NCI-H510A treated with DMSO at 0.1 percent for 48 hours (cell line): Measurements from ENCODE around the gene USP10.

Experiments
- DNase-seq: peaks from one replicate; lab custom pipeline; 2025; lab: John Stamatoyannopoulos, UW

The USP10 gene

DNA sequence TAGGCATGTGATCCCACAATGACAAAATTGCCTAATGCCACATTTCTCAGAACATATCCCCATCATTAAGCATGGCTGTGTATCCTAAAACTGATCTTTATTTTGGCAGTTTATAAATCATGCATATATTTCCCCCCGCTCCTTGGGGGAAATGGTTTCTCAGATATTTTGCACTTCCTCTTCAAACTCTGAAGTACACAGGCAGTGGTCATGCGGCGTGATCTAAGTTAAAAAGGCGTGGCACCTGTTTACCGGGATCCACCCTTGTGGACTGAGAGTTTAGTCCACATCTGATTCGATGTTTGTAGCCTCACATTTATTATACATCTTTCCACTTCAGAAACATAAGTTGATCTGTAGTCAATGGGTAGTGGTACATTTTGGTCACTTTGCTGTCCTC is 51.4 kb downstream of the USP10 start:
- no peak for DNase-seq

DNA sequence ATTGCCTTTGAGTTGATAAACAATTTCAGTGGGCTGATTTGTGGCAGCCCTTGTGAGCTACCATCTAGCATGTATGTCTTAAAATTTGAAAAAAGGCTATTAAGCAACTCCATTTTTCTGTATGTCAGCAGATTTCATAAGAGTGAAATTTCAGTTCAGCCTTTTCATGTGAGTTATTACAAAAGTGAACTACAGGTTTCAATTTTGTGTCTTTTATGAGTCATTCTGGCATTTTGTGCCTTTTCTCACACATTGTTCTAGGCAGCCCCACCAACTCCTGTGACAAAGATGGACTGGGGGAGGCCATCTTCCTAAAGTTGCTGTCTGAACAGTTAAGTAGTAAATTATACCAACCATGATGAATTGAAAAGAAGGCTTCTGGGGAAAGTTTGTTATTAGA is 52.1 kb downstream of the USP10 start:
- no peak for DNase-seq

DNA sequence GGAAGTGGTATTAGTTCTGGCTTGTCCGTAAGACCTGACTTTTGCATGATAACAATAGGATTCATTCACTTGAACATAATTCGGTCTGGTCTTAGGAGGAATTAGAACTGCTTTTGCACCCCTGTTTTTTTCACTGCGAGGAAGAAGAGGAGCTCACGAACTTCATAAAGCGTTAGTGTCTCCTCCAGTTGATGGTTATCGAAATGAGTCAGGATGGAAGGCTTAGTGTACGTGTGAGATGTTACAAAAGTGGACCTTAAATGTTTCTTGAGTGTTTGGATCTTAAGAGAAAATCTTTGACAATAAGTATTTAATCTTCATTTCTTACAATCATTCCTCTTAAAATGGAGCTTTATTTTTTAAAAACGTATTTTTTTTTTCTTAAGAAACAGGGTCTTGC is 52.8 kb downstream of the USP10 start:
- DNase-seq = no peak

DNA sequence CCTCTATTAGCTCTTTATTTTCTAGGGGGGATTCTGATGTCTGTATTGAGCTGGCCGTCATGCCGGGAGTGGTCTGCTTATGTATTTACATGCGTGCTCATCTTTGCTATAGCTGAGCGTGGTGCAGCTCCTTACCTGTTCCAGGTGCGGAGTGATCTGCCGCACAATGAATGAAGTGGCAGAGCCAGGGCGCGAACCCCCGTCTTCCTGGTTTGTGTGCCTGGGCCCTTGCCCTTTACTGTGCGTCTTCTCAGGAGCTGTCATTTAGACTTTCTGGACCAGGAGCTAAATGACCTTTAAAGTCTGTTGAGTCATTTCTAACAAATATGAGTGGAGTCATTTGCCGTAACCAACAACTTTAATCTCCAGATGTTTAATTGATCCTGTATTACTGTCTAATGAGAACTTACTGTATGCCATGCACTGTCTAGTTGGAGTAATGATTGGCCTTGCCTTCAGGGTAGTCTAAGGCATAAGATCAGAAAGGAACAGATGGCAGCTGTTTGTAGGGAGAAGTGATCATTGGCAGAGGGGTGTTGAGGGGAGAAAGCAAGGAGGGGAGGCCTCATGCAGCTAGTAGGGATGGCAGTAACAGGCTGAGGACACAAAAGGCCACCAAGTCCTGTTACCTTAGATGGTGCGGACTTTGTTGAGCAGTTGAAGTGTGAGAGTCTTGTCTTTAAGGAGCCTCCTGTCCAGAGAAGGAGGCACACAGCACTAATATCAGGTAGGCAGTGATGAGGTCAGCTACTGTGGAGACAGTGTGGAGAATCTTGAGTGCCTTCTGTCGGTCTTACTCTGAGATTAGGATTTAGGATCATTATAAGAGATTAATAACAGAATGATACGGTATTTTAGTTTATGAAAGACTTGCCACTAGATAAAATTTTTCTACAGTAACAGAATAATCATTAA is 53.9 kb downstream of the USP10 start:
- no peak for DNase-seq

DNA sequence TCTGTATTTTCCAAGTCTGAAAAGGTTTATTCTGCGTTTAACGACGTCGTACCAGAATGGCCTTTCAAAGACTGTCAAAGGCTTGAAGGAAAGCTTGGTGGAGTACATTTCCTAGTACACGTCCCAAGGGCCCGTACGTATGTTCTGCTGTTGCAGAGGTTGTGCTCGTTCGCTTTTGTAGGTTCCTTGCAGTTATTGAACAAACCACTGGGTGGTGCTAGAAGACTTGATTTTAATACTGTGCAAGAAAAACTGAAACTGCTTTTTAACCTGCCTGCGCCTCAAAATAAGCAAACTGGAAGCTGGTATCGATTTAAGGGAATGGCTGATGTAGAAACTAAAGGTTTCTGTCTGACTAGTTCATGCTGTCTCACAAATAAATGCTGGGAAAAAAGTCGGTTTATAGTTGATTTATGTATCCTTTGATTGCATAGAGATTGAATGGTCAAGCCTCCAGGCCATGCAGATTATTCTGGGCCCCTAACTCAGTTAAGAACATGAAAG is 54.6 kb downstream of the USP10 start:
- peak; percentile 95 for DNase-seq

DNA sequence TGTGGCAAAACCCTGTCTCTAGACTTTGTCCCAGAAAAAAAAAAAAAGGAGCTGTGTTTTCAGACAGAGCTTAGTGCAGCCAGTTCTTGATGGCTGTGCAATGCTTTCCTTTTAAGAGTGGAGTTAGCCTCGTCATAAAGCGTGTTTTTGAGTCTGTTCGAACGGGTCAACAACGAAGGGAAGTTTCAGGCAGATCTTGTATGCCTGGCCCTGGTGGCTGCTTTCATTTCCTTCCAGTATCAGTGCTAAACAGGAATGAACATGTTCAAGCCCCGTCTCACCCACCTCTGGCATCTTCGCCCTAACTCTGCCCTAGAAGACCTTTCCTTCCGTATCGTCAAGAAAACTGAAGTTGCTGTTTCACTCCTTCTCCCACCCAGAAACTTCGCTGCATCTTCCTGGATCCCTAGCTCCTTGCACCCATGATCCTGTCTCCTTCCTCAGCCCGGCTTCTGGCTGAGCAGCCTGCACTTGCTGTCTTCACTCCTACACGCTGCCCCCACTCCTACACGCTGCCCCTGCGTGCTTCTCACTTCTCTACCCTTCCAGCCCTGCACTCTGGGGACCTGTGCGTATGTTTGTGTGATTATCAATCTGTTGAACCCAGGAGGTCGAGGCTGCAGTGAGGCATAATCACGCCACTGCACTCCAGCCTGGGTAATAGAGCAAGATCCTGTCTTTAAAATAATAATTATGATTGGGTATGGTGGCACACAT is 55.3 kb downstream of the USP10 start:
- no peak for DNase-seq

DNA sequence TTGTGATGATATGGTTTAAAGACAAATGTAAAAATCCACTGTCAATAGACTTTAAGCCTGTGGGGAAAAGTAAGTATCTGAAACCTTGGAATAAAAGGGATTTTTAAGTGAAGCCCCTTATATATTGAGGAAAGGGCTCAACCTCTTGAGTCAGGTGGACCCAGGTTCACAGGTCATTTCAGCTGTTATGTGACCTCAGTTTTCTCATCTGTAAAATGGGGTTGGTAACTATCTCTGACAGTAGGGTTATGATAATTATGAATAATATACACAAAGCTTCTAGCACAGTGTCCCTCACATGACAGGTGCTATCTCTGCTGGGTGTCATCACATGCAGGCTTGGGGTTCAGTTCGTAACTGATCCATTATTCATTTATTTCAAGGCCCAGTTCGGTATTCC is 57.0 kb downstream of the USP10 start:
- DNase-seq = no peak

DNA sequence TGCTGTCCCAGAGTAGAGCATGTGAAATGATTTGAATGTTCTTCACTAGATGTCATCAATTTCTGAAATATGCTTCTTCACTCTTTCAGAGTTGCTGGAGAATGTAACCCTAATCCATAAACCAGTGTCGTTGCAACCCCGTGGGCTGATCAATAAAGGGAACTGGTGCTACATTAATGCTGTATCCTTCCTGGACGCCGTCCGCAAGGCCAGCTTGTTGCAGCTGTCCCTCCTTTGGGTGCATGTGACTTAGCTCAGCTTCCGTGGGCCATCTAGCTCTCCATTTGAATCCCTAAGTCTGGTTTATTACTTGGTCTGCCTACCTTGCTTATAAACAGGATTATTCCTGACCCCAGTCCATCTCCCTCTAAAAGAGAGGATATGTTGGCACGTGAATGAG is 58.8 kb downstream of the USP10 start:
- no peak for DNase-seq

DNA sequence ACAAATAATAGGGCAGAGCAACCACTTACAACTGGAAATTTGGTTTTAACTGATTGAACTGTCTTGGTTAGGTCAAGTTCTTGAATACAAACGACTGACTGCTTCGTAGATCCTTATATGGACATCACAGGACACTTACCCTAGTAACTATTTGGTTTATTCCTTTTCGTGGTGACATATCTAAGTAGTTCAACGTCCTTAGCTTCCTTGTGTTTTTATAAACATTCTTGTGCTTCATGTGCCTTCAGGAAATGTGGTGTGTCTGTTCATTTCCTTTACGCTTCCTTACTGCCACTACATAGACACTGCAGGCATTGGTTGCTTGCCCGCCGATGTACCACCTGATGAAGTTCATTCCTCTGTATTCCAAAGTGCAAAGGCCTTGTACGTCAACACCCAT is 59.3 kb downstream of the USP10 start:
- no peak for DNase-seq

DNA sequence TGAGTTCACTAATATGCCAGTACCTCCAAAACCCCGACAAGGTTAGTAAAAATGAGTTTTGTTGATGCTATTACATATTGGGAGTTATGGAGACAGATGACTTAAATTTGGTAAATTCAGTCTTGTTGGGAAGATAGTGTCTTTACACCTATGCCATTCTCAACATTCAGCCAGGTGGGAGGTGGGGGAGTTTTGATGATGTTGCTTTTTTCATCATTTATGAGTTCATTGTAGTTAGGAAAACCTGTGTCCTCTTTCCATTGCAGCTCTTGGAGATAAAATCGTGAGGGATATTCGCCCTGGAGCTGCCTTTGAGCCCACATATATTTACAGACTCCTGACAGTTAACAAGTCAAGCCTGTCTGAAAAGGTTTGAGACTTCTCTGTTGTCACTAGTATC is 60.1 kb downstream of the USP10 start:
- DNase-seq = no peak

DNA sequence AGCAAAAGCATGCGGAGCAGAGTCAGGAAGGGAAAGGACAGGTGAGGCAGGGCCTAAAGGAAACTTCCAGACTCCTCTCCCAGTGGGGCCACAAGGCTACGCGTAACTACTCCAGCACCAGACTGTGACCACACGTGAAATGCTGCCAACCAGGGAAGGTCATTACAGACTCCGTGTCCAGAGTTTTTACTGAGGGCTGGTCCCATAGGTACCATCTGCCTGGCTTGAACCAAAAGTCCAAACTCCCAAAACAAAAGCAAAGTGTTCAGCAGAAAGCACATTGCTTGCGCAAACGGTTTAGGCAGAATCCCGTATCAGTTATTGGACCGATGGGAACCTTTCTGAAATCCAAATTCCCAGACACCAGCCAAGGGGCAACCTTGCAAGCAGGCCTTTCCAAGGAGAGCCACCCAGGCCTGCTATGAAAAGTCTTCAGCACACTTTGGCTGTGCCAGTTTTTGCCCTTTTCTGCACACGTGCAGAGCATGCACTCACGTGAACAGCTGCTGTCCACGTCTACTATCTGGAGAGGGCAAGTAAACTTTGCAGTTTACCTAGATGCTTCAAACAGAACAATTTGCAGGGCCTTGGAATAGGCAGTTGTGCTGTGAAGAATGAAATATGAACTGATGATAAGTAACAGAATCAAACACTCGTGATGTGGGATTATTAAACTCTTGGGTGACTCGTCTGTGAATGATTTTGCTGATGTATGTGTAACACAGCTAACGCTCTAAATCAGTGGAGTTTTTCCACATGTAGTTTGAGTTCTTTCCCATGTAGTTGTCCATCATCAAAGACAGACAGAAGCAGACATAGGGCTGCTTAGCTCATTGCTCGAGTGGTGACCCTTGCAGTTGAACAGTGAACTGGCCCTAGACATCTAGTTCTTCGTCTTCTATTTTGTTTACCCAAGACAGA is 61.9 kb downstream of the USP10 start:
- DNase-seq = no peak

DNA sequence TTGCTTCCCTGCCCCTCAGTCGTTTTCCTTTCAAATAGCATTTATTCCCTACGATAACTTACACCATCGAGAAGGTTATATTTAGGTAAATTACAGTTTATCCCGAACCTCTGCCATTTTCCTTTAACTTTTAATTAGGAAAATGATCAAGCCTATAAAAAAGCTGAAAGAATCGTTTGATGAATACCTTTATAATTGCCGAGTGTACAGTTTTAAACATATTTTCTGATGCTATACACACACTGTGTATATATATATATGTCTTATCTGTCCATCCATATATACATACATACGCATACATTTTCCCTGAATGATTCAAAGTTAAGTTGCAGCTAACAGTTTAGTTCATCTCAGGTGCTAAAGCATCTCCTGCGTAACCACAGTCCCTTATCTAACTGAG is 63.4 kb downstream of the USP10 start:
- DNase-seq = no peak

DNA sequence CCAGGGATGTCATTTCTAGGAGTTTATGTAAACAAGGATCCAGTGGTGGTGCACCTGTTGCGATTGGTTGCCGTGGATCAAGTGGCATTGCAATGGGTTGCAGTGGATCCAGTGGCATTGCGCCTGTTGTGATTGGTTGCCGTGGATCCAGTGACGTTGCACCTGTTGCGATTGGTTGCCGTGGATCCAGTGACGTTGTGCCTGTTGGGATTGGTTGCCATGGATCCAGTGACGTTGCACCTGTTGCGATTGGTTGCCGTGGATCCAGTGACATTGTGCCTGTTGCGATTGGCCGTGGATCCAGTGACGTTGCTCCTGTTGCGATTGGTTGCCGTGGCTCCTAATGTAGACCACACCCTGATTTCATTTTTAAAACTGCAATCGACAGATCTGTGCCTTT is 63.8 kb downstream of the USP10 start:
- no peak for DNase-seq

DNA sequence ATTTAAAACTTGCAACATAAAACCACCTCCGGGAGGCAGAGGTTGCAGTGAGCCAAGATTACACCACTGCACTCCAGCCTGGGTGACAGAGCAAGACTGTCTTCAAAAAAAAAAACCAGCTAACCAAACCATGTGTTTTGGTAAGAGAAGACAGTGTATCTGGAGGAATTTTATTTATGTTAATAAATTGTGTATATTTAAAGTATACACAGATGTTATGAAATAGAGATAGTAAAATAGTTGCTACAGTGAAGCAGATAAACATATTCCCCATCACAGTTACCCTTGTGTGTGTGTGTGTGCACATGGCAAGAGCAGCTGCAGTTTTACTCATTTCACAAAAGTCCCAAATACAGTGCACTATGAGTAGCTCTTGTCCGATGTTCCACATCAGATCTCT is 65.2 kb downstream of the USP10 start:
- no peak for DNase-seq

DNA sequence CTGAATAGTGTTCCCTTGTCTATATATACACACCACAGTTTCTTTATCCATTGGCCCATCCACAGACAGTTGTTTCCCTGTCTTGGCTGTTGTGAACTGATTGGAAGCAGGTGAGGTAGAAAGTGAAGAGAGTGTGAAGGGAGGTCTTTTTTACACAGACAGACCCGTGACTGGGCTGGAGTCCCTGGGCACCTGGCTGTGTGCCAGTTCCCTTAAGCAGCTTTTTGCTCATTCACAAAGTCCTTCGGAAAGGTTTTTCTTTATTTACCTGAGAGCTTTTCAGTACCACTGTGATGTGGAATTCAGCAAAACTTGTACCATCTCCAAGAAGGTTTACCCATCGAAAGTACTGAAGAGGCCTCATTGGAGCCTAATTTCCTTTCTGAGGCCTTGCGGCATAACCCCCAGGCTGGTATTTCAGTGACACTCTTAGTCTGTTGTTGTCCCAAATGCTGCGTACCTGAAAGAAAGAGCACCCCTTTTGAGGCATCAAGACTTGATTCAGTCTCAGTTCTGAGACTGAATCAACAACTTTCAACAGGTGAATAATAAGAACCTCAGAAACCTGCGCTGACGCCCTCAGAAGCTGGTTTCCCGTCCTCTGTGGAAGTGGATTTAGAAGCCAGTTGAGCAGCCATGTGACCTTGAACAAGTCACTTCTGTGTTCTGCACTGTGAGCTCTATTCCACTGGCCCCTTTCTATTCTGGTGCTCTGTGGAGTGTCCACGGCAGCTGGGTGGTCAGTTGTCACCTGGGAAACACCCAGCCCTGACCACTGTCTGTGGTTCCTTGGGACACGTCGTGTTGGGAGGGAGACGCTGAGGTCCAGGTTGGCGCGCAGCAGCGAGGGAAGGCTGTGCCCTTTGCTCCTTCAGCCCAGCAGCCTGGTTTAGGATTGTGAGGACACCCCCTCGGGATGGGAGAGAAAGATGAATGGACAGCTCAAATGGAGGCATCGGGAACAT is 66.1 kb downstream of the USP10 start:
- DNase-seq = no peak

DNA sequence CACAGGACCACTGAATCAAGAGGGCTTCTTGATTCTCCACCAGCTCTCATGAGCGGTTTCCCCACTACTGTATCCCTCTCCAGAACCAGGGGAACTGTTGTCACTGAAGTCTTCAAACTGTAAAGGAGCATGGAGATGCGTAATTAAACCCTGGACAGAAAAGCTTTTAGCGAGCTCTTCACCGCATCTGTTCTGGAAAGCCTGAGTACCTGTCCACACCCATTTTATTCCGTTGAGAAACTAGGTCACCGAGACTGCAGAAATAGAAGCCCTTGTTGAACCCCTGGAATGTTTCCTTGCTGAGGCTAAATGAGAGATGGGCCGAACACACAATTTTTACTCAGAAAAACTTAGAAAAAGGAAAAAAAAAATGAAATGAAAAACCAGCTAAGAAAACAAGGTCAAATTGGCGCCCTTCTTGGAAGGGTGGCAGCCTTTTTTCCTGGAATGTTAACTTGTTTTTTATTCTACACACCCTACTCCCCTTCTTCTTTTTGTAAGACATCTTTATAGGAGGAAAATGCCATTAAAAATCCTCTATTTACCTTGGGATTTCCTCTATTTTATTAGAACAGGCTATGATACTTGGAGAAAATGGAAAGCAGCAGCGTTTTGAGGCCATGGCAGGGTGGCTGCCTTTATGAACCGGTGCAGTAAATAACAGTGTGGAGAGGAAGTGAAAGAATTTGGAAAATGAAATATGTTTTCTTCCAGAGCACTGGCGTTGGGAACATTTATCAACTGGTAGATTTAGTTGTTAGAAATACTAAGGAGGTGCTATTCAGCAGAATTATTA is 67.4 kb downstream of the USP10 start:
- DNase-seq = peak; percentile 43

DNA sequence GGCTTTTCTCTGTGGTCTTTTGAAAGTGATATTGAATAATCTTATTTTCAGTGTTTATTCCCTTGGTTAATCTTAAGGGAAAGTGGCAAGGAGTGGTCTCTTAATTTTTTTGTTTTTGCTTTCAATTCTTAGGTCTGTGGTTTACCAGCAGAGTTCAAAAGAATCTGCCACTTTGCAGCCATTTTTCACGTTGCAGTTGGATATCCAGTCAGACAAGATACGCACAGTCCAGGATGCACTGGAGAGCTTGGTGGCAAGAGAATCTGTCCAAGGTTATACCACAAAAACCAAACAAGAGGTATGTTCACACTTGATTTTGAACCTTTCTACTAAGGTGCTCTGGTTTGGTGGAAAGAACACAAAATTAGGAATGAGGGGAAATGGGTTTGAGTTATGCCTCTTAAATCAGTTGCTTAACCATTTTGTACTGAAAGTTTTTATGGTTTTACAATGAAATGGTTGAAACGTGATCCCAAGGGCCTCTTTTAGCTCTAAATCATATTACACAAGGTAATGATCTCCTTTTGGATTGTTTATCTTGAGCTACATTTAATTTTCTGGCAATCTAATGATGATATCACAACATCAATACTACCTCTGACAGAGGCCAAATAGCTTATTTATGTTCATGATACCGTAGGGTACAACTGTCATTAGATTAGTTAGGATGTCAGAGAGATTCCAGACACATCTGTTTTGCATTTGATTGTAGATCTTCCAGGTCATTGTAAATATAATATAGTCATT is 68.4 kb downstream of the USP10 start:
- DNase-seq = no peak

DNA sequence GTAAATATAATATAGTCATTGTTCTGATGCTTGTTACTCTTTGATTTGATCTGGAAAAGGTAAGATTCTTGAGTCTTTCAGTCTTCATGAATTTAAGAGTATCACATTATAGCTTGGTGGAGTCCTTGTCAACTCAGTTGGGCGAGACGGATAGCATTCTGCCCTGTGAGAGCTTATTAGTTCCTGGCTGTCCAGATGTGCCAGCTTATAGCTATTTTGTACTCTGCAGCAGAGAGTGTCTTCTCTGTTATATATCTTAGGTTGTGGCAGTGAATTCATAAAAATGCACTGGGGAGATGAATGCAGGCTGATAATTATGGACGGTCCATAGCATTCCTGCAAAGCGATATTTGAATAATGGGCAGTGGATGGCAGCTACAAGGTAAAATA is 69.0 kb downstream of the USP10 start:
- no peak for DNase-seq

DNA sequence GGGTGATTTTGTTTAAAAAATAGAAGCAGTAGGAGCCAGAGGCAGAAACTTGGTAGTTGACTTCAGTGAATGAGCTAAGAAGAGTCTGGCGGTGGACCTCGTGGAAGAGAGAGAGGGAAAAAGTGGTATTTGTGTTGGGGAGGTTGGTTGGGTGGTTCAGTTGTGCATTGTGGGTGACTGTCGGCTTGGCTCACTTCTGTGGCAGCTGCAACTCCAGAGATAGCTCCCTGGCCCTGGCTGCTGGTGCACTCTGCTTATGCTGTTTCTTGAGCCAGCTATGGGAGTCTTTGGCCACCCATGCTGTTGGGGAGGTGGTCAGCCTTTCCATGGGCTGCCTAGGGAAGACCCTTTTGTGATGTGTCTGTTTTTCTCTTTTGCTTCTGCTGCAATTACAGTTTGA is 69.6 kb downstream of the USP10 start:
- no peak for DNase-seq

DNA sequence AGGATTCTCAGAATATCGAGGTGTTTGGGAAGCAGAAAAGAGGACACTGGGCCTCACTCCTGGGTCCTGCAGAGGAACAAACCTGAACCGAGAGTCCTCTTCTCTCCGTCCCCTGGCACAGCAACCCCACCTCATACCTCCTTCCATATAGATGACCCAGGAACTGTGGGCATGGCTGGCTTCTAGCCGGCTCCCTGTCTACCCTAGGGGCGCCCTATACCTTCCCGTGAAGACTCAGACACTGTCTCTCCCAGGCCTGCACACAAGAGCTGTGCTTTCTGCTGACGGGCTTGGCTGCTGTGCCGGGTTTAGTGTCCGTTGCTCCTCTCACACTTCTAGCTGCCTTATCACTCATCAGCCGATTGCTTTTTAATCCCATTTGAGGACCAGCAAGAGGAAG is 73.5 kb downstream of the USP10 start:
- no peak for DNase-seq
